GM19324 (cell line): ENCODE data around the gene CHD5.

ENCODE experiments used
- ATAC-seq: cut with Tn5 transposase; IDR thresholded peaks from one replicate; pipeline ENCODE4 v1.9.1; 2021; ENCODE audit warnings: mild to moderate bottlenecking, moderate library complexity; ENCODE audit not compliant: unreplicated experiment, low FRiP score

The CHD5 gene

GRCh38 chr1:6162341-6162740 lies 17.8 kb downstream of the CHD5 start:
- no peak for ATAC-seq

DNA sequence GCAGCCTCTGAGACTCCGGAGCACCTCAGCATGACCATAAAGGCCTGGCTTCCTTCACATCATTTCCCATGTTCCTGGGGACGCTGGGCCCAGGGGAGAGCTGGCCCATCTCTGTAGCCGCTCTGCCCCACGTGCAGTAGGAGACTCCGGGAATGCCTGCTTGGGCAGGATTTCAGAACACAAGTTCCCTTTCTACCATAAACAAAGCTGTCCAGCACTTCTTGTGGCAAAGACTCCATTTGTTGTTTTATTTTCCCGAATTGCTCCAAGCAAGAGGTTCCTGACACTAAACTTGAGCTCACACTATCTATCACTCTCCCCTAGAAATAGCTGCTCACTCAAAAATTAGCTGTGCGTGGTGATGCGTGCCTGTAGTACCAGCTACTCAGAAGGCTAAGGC lies 21.9 kb downstream of the CHD5 start:
- no peak for ATAC-seq

DNA sequence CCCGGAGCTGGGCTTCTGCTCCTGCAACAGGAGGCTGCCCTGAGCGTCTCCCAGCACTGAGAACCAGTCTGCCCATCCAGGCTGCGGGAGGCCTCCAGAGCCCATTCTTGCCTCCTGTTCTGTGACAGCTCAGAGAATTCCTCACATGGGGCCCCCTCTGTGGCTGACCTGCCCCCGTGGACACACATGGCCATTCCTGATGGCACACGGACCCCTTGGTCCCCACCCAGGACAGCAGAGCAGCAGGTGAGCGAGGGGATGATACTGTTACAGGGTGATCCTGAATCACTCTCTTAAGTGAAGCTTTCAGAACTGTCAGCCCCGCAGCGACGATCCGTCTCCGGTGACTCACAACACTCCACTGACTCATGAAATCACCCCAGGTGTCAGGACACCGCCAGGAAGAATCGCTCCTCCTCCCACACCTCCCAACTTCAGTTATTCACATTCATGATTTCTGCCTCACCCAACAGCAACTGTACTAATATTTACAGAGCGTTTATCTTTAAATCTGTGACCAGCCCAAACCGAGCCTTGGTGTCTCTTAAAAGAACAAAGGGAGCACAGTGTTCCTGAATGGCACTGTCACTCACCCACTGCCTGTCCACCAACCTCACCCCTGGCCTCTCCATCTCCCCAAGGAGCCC lies 22.5 kb downstream of the CHD5 start:
- ATAC-seq, result no peak

- ATAC-seq, result no peak
Observed at GRCh38 chr1:6157132-6157527, 23.0 kb downstream of the CHD5 start.

DNA sequence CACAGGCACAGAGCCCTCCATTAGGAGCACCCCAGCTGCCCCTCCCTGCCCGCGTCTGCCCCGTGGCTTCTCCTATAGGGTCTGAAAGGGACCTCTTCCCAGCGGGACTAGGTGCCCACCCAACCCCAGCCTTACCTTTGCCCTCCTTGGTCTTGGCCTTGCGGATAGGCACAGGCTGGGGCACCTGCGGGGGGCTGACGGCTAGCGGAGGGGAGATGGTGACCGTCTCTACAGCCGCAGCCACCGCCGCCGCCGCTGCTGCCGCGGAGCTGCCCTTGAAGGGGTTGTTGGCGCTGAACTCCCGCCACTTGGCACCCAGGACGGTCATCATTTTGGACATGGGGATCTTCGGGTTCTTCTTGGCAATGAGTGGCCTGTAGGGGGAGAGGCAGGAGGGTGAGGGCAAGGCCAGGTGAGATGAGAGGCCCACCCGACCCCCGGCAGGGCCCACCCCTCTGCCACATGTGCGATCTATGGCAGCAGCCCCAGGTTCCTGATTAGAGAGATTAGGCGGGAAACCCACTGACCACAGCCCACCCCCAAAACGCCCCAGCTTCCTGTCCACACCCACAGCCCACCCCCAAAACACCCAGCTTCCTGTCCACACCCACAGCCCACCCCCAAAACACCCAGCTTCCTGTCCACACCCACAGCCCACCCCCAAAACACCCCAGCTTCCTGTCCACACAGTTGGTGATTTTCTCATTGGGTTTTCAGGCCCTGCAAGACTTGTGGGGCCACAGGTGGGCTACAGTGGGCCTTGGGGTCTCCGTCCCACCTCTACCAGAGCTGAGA lies 25.4 kb downstream of the CHD5 start:
- ATAC-seq, result no peak

- no peak for ATAC-seq
Observed at GRCh38 chr1:6152882-6153281, 27.2 kb downstream of the CHD5 start.

DNA sequence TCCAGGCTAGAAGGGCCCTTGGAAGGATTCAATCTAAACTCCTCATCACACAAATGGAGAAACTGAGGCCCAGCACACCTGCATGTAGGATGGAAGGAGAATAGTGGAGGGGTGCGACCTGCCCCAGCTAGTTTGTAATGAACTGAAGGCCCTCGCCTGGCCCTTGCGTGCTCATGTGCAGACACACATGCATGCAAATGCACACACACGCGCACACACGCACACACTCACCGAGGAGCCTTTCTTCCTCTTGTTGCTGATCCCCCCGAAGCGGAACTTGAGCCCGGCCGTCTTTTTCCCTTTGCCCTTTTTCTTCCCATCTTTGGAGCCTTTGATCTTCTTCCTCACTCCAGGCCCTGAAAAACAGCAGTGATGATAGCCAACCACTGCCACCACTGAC lies 27.9 kb downstream of the CHD5 start:
- ATAC-seq, result no peak

DNA sequence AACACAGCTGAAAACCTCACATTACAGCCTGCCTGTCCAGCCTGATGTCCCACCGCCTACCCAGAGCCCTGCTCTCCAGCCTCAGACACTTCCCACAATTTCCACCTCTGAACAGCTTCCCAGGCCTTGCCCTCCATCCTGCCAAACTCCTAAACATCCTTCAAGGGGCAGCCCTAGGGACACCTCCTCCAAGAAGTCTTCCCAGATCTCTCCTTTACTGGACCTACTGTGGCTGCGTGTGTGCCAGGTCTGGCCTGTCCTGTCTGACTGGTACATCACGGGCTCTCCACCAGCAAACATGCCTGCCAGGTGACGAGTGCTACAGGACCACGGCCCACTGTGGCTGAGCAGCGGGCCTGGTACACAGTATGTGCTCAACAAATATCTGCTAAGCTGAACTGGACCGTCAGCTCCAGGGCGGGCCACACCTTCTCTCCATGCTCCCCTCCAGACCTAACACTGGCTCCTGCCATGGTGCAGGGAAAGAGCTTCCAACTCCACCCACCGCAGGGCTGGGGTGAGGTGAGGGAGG lies 28.8 kb downstream of the CHD5 start:
- no peak for ATAC-seq

GRCh38 chr1:6150006-6150938 lies 29.8 kb downstream of the CHD5 start:
- ATAC-seq, result no peak

GRCh38 chr1:6149597-6149996 lies 30.5 kb downstream of the CHD5 start:
- no peak for ATAC-seq

- no peak for ATAC-seq
Observed at GRCh38 chr1:6148497-6149241, 31.5 kb downstream of the CHD5 start.

GRCh38 chr1:6145864-6146410 lies 34.2 kb downstream of the CHD5 start:
- ATAC-seq, result no peak

DNA sequence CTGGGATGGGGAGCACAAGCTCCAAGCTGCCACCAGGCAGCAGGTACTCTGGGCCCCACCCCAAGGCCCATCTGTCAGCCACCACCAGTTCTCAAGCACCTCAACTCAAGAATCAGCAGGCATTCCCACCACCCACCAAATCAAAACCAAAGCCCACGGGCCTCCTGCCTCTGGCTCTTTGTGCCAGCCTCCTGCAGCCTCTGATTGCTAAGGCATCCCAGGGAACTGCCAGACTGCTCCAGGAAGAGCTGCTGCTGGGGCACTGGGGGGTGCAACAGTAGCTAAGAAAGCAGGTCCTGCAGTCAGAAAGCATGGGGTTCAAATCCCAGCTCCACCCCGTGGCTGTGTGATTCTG lies 34.7 kb downstream of the CHD5 start:
- no peak for ATAC-seq

DNA sequence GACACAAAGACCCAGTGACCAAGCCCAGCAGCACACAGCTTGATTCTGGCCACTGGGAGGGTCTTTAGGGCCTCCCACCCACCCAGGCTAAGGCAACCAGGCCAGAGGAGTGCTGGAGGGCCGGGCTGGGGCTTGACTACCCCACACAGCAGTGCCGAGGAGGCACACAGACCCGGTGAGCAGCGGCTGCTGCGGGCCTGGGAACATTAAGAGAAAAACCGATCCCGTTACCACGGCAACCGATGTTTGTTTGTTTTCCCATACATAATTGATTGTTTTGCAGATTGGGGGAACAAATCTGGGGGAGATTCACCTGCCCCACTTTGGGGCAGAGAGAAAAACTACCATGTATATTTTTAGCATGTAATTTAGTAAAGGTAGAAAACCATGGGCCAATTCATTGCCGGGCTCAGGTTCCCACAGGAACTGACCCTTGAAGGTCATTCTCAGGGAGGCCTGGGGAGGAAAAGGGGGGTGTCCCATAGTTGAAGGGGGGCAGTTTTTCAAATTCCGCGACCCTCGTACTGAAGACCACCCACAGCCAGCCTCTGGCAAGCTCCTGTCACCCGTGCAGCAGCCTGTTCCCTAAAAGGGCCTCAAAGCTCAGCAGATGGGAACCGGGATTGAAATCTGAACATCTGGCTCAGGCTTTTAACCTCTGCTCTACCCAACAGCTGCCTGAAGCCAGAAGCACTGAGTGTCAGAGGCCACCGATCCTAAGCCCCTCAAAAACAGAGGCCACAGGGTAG lies 35.3 kb downstream of the CHD5 start:
- ATAC-seq, result no peak

GRCh38 chr1:6144175-6144574 lies 35.9 kb downstream of the CHD5 start:
- no peak for ATAC-seq

DNA sequence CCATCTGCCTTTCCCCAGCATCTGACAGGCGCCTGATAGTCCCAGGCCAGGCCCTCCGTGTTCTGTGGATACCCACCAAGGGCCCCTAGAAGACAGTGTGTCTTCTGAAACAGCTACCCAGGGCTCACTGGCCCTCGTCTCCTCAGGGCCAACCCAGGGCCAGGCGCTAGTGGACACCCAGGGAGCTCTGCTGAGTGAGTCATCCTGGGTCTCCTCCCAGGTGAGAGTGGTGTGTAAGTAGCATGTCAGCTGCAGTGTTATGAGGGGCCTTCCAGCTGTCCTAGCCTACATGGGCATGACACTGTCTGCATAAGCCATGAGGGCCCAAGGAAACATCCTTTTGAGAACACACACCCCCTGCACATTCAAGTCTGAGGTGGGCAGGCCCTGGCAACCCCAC lies 36.7 kb downstream of the CHD5 start:
- no peak for ATAC-seq

DNA sequence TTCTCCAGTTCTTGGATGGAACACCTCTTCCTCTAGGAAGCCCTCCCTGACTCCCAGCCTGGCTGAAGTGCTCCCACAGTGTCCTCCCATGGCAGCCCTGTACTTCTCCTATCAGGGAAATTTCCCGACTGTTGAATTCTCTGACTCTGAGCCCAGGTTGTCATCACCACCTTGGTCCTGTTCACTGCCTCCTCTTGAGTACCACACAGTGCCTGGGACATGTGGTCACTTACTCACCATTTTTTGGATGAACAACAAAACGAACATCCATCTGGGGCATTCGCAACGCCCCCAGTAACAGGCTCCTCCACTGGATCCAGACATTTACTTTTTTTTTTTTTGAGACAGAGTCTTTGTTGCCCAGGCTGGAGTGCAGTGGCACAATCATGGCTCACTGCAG lies 37.4 kb downstream of the CHD5 start:
- no peak for ATAC-seq

GRCh38 chr1:6142036-6142621 lies 38.0 kb downstream of the CHD5 start:
- no peak for ATAC-seq

GRCh38 chr1:6141592-6141991 lies 38.5 kb downstream of the CHD5 start:
- no peak for ATAC-seq
